HG03175 (cell line): ENCODE measurements around the gene PKNOX2.

ENCODE experiments used
- ATAC-seq: cut with Tn5 transposase; IDR thresholded peaks from one replicate; pipeline ENCODE4 v1.9.1; 2021; ENCODE audit warnings: mild to moderate bottlenecking, moderate library complexity; ENCODE audit not compliant: unreplicated experiment

The PKNOX2 gene

GRCh38 chr11:125455851-125456250, 291.3 kb downstream of the PKNOX2 start:
- ATAC-seq, result no peak

- ATAC-seq, result no peak
These were observed 293.3 kb downstream of the PKNOX2 start for GRCh38 chr11:125457814-125458343.

DNA sequence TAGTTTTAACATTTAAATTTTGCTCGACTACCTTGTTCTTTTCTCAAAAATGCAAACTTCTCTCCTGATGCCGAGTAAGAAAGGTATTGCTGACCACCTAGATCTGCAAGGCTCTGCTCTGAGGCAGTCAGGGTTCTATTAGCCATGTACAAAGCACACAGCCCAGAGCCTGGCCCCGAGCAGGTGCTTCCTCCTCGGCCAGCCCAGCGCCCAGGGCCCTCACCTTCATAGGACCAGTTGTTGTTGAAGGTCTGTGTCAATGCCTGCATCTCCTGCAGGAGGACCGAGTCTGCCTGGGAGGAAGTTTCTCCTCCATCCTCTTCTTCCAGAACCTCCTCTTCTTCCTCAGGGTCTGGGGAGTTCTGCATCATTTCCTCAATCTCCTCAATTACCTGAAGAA, 295.7 kb downstream of the PKNOX2 start:
- no peak for ATAC-seq

GRCh38 chr11:125463590-125464269, 299.2 kb downstream of the PKNOX2 start:
- no peak for ATAC-seq

DNA sequence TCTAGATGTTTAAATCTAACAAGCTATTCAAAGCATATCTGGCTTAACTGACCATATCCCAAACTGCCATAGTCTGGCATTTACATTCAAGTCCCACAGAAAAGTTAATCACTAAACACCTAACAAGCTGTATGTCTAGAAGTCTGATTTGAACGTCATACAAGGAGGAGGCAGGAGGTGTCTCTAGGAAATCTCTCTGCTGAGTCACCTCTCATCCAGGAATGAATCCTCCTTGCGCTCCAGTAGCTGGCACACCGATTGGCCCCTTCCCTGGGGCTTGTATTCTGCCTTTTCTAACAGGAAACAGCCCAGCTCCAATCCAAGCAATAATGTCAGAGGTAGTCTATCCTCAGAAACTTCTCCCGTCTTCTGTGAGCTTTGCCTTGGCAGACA, 299.7 kb downstream of the PKNOX2 start:
- ATAC-seq, result no peak

GRCh38 chr11:125464666-125465065, 300.1 kb downstream of the PKNOX2 start:
- no peak for ATAC-seq

GRCh38 chr11:125465255-125465654, 300.7 kb downstream of the PKNOX2 start:
- ATAC-seq, result no peak

- no peak for ATAC-seq
These were observed 301.1 kb downstream of the PKNOX2 start for GRCh38 chr11:125465701-125466100.

- ATAC-seq, result no peak
These were observed 303.5 kb downstream of the PKNOX2 start for GRCh38 chr11:125468025-125468424.

GRCh38 chr11:125468852-125469251, 304.3 kb downstream of the PKNOX2 start:
- no peak for ATAC-seq

GRCh38 chr11:125470355-125470754, 305.8 kb downstream of the PKNOX2 start:
- no peak for ATAC-seq

- ATAC-seq, result no peak
These were observed 312.2 kb downstream of the PKNOX2 start for GRCh38 chr11:125476721-125477120.

DNA sequence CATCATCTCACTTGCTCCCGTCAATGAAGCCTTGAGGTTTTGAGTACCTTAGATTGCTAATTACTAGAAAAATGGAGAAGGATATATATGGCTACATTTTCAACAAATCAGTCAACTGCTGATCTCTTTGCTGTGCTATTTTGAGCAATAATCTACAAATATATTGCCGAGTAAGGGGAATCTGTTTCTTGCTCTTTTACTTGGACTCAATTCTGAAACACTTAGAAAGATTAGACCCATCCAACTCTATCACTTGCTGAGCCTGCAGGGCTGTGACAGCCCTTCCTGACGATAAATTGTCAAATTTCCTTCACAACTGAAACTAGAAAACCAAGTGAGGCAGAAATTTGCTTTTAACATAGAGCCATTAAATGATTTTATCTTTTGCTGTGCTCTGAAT, 314.6 kb downstream of the PKNOX2 start:
- no peak for ATAC-seq

DNA sequence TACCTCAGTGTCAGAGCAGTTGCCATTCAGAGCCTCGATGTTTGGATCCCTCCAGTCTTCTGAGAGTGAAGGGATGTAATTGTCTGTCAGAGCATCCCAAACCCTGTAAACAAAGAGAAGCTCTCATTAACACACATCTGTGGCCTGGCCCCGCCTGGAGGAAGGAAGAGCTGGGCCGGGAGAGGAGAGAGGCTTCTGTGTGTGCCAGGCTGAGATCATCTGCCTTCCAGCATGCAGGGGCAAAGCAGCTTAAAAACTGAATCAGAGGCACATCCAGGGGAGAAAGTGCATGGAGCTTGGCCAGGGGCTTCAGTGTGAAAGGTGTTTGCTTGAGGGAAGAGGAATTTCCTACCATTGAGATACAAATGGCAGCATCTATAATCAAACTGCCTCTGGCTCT, 317.0 kb downstream of the PKNOX2 start:
- ATAC-seq, result no peak
